ENCODE measurements around the gene OR1D5.
"Not testable (repeated sequence)": the region's sequence is repeated elsewhere in the genome, so short reads cannot be mapped to it uniquely, and the experiment has no call there.

Gene OR1D5

GRCh38 chr17:3063507-3063906, at the start of gene OR1D5:
Gene OR1D5, minus strand, starts transcription at chr17:3063607. Its CDS starts 0 bp downstream, at chr17:3063607.
- H3K9me2 ChIP-seq (ENCODE audit: low read depth, low read length); H3K4me3 ChIP-seq (ENCODE audit: low read depth, low read length, poor library complexity, severe bottlenecking); H4K20me1 ChIP-seq (ENCODE audit: insufficient read depth, low read length); H3K9me3 ChIP-seq (ENCODE audit: low read length); H3K27me3 ChIP-seq (ENCODE audit: insufficient read depth, low read length); H3K4me1 ChIP-seq (ENCODE audit: insufficient read depth, low read length, severe bottlenecking); H3K36me3 ChIP-seq (ENCODE audit: insufficient read depth, low read length); H3K4me2 ChIP-seq (ENCODE audit: low read length); H3K79me2 ChIP-seq (ENCODE audit: insufficient read depth, low read length); H3K27ac ChIP-seq (ENCODE audit: low read depth, low read length, poor library complexity, severe bottlenecking); H3F3A ChIP-seq (ENCODE audit: insufficient read depth, low read length); H2AFZ ChIP-seq (ENCODE audit: low read length); H3K9ac ChIP-seq (ENCODE audit: low read length): not testable (repeated sequence)

DNA sequence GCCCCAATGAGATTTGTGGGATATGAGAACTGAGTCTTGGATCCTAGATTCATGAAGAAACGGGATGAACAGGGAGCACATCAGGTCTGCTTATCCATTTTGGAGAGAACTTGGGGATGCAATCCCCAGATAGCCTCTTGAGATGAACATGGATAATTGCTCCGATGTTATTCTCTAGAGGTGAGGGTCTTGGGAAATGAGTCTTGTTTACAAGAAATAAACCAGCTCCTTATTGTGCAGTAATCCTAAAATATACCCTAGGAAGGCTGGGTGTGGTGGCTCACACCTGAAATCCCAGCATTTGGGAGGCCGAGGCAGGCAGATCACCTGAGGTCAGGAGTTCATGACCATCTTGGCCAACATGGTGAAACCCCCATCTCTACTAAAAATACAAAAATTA, 40.9 kb upstream of the OR1D5 start, which contains the start of gene OR1D2:
OR1D2 (minus strand) TSS at position 101 of the 400 bp plus-strand sequence. CDS start 11,426 bp downstream, outside the sequence.
- no peaks in the 10 kb centered on the region for H3K9me2 ChIP-seq (ENCODE audit: low read depth, low read length)
- H4K20me1 ChIP-seq (ENCODE audit: insufficient read depth, low read length): no peaks in the 10 kb centered on the region
- no peaks in the 10 kb centered on the region for H3K27me3 ChIP-seq (ENCODE audit: insufficient read depth, low read length)
- H3F3A ChIP-seq (ENCODE audit: insufficient read depth, low read length): no peaks in the 10 kb centered on the region
- H3K9me3 ChIP-seq (ENCODE audit: low read length): peaks cover 4% of the 10 kb centered on the region; the same call in 1 of the 2 replicates
- no peak within 1 kb of the TSS for H3K27ac ChIP-seq (ENCODE audit: low read depth, low read length, poor library complexity, severe bottlenecking)
- no peak within 1 kb of the TSS for H3K4me2 ChIP-seq (ENCODE audit: low read length)
- no peaks in the 10 kb centered on the region for H3K4me1 ChIP-seq (ENCODE audit: insufficient read depth, low read length, severe bottlenecking)
- H2AFZ ChIP-seq (ENCODE audit: low read length): no peak within 1 kb of the TSS
- H3K4me3 ChIP-seq (ENCODE audit: low read depth, low read length, poor library complexity, severe bottlenecking): no peak within 1 kb of the TSS
- no peak within 1 kb of the TSS for H3K9ac ChIP-seq (ENCODE audit: low read length)
- no peak for TF ChIP-seq EZH2 (IDR thresholded peaks at IDR 0.05; ENCODE audit: borderline replicate concordance, low read length)
- TF ChIP-seq, protein P1, sequence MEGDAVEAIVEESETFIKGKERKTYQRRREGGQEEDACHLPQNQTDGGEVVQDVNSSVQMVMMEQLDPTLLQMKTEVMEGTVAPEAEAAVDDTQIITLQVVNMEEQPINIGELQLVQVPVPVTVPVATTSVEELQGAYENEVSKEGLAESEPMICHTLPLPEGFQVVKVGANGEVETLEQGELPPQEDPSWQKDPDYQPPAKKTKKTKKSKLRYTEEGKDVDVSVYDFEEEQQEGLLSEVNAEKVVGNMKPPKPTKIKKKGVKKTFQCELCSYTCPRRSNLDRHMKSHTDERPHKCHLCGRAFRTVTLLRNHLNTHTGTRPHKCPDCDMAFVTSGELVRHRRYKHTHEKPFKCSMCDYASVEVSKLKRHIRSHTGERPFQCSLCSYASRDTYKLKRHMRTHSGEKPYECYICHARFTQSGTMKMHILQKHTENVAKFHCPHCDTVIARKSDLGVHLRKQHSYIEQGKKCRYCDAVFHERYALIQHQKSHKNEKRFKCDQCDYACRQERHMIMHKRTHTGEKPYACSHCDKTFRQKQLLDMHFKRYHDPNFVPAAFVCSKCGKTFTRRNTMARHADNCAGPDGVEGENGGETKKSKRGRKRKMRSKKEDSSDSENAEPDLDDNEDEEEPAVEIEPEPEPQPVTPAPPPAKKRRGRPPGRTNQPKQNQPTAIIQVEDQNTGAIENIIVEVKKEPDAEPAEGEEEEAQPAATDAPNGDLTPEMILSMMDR (IDR thresholded peaks at IDR 0.05; ENCODE audit: low read length): no peak
- no peaks in the 10 kb centered on the region for H3K79me2 ChIP-seq (ENCODE audit: insufficient read depth, low read length)
- no peaks in the 10 kb centered on the region for H3K36me3 ChIP-seq (ENCODE audit: insufficient read depth, low read length)

GRCh38 chr17:3073850-3074249, 10.4 kb upstream of the OR1D5 start:
- H3K9me3 ChIP-seq (ENCODE audit: low read length); H2AFZ ChIP-seq (ENCODE audit: low read length); H3K36me3 ChIP-seq (ENCODE audit: insufficient read depth, low read length); H3K79me2 ChIP-seq (ENCODE audit: insufficient read depth, low read length); H3K9ac ChIP-seq (ENCODE audit: low read length); H3K4me3 ChIP-seq (ENCODE audit: low read depth, low read length, poor library complexity, severe bottlenecking); H3K27ac ChIP-seq (ENCODE audit: low read depth, low read length, poor library complexity, severe bottlenecking); H3F3A ChIP-seq (ENCODE audit: insufficient read depth, low read length); H3K4me1 ChIP-seq (ENCODE audit: insufficient read depth, low read length, severe bottlenecking); H3K27me3 ChIP-seq (ENCODE audit: insufficient read depth, low read length); H3K4me2 ChIP-seq (ENCODE audit: low read length); H3K9me2 ChIP-seq (ENCODE audit: low read depth, low read length); H4K20me1 ChIP-seq (ENCODE audit: insufficient read depth, low read length): not testable (repeated sequence)
- TF ChIP-seq, protein P1 (IDR thresholded peaks at IDR 0.05; ENCODE audit: low read length): peak; percentile 32; the same call in 1 of the 2 replicates

DNA sequence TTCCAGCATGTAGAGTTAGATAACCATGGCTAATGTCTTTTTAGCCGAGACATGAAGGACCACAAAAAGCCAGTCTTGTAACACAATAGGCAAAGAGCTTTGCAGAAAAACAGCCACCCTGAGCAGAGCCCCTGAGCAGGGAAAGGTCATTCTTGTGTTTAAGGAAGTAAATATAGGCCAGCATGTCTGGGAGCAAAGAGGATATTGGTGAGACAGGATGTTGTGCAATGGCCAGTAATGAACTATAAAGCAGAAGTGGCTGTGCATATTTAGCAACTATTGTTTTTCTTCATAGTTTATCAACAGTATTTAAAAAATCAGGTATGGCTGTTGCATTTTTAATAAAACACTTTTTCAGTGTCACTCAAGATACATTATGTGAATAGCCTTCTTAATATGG, 1.8 kb upstream of the OR1D5 start:
- not testable (repeated sequence) for H2AFZ ChIP-seq (ENCODE audit: low read length); H3K9me2 ChIP-seq (ENCODE audit: low read depth, low read length); H3K79me2 ChIP-seq (ENCODE audit: insufficient read depth, low read length); H3K4me2 ChIP-seq (ENCODE audit: low read length); H3K36me3 ChIP-seq (ENCODE audit: insufficient read depth, low read length); H3K9me3 ChIP-seq (ENCODE audit: low read length); H3K27ac ChIP-seq (ENCODE audit: low read depth, low read length, poor library complexity, severe bottlenecking); H3K4me3 ChIP-seq (ENCODE audit: low read depth, low read length, poor library complexity, severe bottlenecking); H3K27me3 ChIP-seq (ENCODE audit: insufficient read depth, low read length); H4K20me1 ChIP-seq (ENCODE audit: insufficient read depth, low read length); H3K4me1 ChIP-seq (ENCODE audit: insufficient read depth, low read length, severe bottlenecking); H3F3A ChIP-seq (ENCODE audit: insufficient read depth, low read length); H3K9ac ChIP-seq (ENCODE audit: low read length)

DNA sequence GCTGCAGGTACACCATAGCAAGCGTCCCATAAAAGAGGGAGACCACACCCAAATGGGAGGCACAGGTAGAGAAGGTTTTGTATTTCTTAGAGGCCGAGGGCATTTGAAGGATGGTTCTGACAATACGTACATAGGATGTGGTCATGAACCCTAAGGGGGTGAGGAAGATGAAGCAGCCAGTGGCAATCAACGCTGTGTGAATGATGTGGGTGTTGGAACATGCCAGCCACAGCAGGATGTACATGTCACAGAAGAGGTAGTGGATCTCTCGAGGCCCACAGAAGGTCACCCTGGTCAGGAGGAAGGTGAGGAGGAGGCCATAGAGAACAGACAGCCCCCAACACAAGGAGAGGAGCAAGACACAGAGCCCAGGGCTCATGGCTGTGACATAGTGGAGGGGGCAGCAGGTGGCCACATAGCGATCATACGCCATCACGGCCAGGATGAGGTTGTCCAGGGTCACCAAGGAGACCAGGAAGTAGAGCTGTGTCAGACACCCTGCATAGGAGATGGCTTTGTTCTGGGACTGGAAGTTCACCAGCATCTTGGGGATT, 506 bp downstream of the OR1D5 start:
- H3K79me2 ChIP-seq (ENCODE audit: insufficient read depth, low read length); H3K9me2 ChIP-seq (ENCODE audit: low read depth, low read length); H4K20me1 ChIP-seq (ENCODE audit: insufficient read depth, low read length); H2AFZ ChIP-seq (ENCODE audit: low read length); H3K9ac ChIP-seq (ENCODE audit: low read length); H3K36me3 ChIP-seq (ENCODE audit: insufficient read depth, low read length); H3K9me3 ChIP-seq (ENCODE audit: low read length); H3K4me3 ChIP-seq (ENCODE audit: low read depth, low read length, poor library complexity, severe bottlenecking); H3K4me2 ChIP-seq (ENCODE audit: low read length); H3K27me3 ChIP-seq (ENCODE audit: insufficient read depth, low read length); H3K27ac ChIP-seq (ENCODE audit: low read depth, low read length, poor library complexity, severe bottlenecking); H3K4me1 ChIP-seq (ENCODE audit: insufficient read depth, low read length, severe bottlenecking); H3F3A ChIP-seq (ENCODE audit: insufficient read depth, low read length): not testable (repeated sequence)

GRCh38 chr17:3054868-3055267, 8.5 kb downstream of the OR1D5 start:
- not testable (repeated sequence) for H3K4me3 ChIP-seq (ENCODE audit: low read depth, low read length, poor library complexity, severe bottlenecking); H2AFZ ChIP-seq (ENCODE audit: low read length); H3K79me2 ChIP-seq (ENCODE audit: insufficient read depth, low read length); H4K20me1 ChIP-seq (ENCODE audit: insufficient read depth, low read length); H3K27ac ChIP-seq (ENCODE audit: low read depth, low read length, poor library complexity, severe bottlenecking); H3K9me2 ChIP-seq (ENCODE audit: low read depth, low read length); H3K9me3 ChIP-seq (ENCODE audit: low read length); H3K9ac ChIP-seq (ENCODE audit: low read length); H3K27me3 ChIP-seq (ENCODE audit: insufficient read depth, low read length); H3K4me2 ChIP-seq (ENCODE audit: low read length); H3F3A ChIP-seq (ENCODE audit: insufficient read depth, low read length); H3K4me1 ChIP-seq (ENCODE audit: insufficient read depth, low read length, severe bottlenecking); H3K36me3 ChIP-seq (ENCODE audit: insufficient read depth, low read length)

All from OCI-LY1 (cell line).